GM21381 (cell line): ENCODE results near the gene HRK.

Experiments
- ATAC-seq: cut with Tn5 transposase; IDR thresholded peaks from one replicate; pipeline ENCODE4 v1.9.1; 2021; ENCODE audit warnings: mild to moderate bottlenecking, moderate library complexity; ENCODE audit not compliant: unreplicated experiment

Gene HRK

GRCh38 chr12:116881325-116881876 lies at the start of gene HRK:
TSS of gene HRK (minus strand) at chr12:116881441. CDS start at chr12:116881307, 134 bp downstream.
- peak; percentile 21 for ATAC-seq

- no peak for ATAC-seq
These were observed 48.6 kb upstream of the HRK start for GRCh38 chr12:116929885-116930284.

- ATAC-seq = no peak
These were observed 47.3 kb upstream of the HRK start for GRCh38 chr12:116928504-116928903.

- no peak for ATAC-seq
These were observed 46.2 kb upstream of the HRK start for GRCh38 chr12:116927244-116927940.

GRCh38 chr12:116926283-116927243 lies 45.3 kb upstream of the HRK start:
- ATAC-seq = no peak

GRCh38 chr12:116924558-116925453 lies 43.6 kb upstream of the HRK start:
- peak; percentile 89 for ATAC-seq

GRCh38 chr12:116922194-116922897 lies 41.1 kb upstream of the HRK start:
- peak; percentile 49 for ATAC-seq

- ATAC-seq = no peak
These were observed 39.7 kb upstream of the HRK start for GRCh38 chr12:116920939-116921338.

GRCh38 chr12:116919706-116920485 lies 38.7 kb upstream of the HRK start:
- ATAC-seq = no peak

GRCh38 chr12:116919247-116919661 lies 38.0 kb upstream of the HRK start:
- ATAC-seq = no peak

- no peak for ATAC-seq
These were observed 37.2 kb upstream of the HRK start for GRCh38 chr12:116918464-116918863.

- peak; percentile 95 for ATAC-seq
These were observed 35.5 kb upstream of the HRK start for GRCh38 chr12:116916714-116917114.

GRCh38 chr12:116916122-116916521 lies 34.9 kb upstream of the HRK start:
- ATAC-seq = no peak

GRCh38 chr12:116915326-116915725 lies 34.1 kb upstream of the HRK start:
- no peak for ATAC-seq

- peak; percentile 96 for ATAC-seq
These were observed 29.6 kb upstream of the HRK start, which contains the start of gene FBXW8 for GRCh38 chr12:116910645-116911451. TSS of gene FBXW8 (plus strand) at chr12:116910950. CDS start at chr12:116911038, 88 bp downstream.

- no peak for ATAC-seq
These were observed 29.0 kb upstream of the HRK start for GRCh38 chr12:116910280-116910644.

GRCh38 chr12:116906285-116906684 lies 25.0 kb upstream of the HRK start:
- ATAC-seq = no peak

- ATAC-seq = no peak
These were observed 22.6 kb upstream of the HRK start for GRCh38 chr12:116903818-116904217.
